ENCODE data around the gene KCNJ6.
"Not testable (repeated sequence)": the region's sequence is repeated elsewhere in the genome, so short reads cannot be mapped to it uniquely, and the experiment has no call there.

KCNJ6 gene

GRCh38 chr21:37603129-37603528 is 313.1 kb downstream of the KCNJ6 start:
- no peak for DNase-seq (ENCODE audit: low read depth in 2 of 2)

- no peak for DNase-seq (ENCODE audit: low read depth in 2 of 2)
These were observed 314.3 kb downstream of the KCNJ6 start for GRCh38 chr21:37601915-37602314.

- no peak for DNase-seq (ENCODE audit: low read depth in 2 of 2)
These were observed 315.2 kb downstream of the KCNJ6 start for GRCh38 chr21:37601027-37601426.

- DNase-seq (ENCODE audit: low read depth in 2 of 2) = no peak
These were observed 320.3 kb downstream of the KCNJ6 start for GRCh38 chr21:37595944-37596343.

- no peak for DNase-seq (ENCODE audit: low read depth in 2 of 2)
These were observed 321.7 kb downstream of the KCNJ6 start for GRCh38 chr21:37594472-37594951.

GRCh38 chr21:37593740-37594471 is 322.4 kb downstream of the KCNJ6 start:
- no peak for DNase-seq (ENCODE audit: low read depth in 2 of 2)

GRCh38 chr21:37593015-37593414 is 323.2 kb downstream of the KCNJ6 start:
- DNase-seq (ENCODE audit: low read depth in 2 of 2) = no peak

- no peak for DNase-seq (ENCODE audit: low read depth in 2 of 2)
These were observed 323.8 kb downstream of the KCNJ6 start for GRCh38 chr21:37592496-37592895.

GRCh38 chr21:37591994-37592393 is 324.3 kb downstream of the KCNJ6 start:
- not testable (repeated sequence) for DNase-seq (ENCODE audit: low read depth in 2 of 2)

GRCh38 chr21:37590836-37591235 is 325.4 kb downstream of the KCNJ6 start:
- not testable (repeated sequence) for DNase-seq (ENCODE audit: low read depth in 2 of 2)

GRCh38 chr21:37588644-37589043 is 327.6 kb downstream of the KCNJ6 start:
- DNase-seq (ENCODE audit: low read depth in 2 of 2) = not testable (repeated sequence)

GRCh38 chr21:37587635-37588177 is 328.6 kb downstream of the KCNJ6 start:
- no peak for DNase-seq (ENCODE audit: low read depth in 2 of 2)

GRCh38 chr21:37587203-37587602 is 329.1 kb downstream of the KCNJ6 start:
- DNase-seq (ENCODE audit: low read depth in 2 of 2) = no peak

- DNase-seq (ENCODE audit: low read depth in 2 of 2) = no peak
These were observed 333.7 kb downstream of the KCNJ6 start for GRCh38 chr21:37582590-37582989.

- no peak for DNase-seq (ENCODE audit: low read depth in 2 of 2)
These were observed 335.6 kb downstream of the KCNJ6 start for GRCh38 chr21:37580666-37581065.

GRCh38 chr21:37579356-37579755 is 336.9 kb downstream of the KCNJ6 start:
- DNase-seq (ENCODE audit: low read depth in 2 of 2) = no peak

GRCh38 chr21:37578471-37579126 is 337.7 kb downstream of the KCNJ6 start:
- DNase-seq (ENCODE audit: low read depth in 2 of 2) = no peak

GRCh38 chr21:37576929-37577328 is 339.3 kb downstream of the KCNJ6 start:
- not testable (repeated sequence) for DNase-seq (ENCODE audit: low read depth in 2 of 2)

GRCh38 chr21:37575580-37575979 is 340.7 kb downstream of the KCNJ6 start:
- DNase-seq (ENCODE audit: low read depth in 2 of 2) = no peak

- no peak for DNase-seq (ENCODE audit: low read depth in 2 of 2)
These were observed 341.5 kb downstream of the KCNJ6 start for GRCh38 chr21:37574751-37575150.

- no peak for DNase-seq (ENCODE audit: low read depth in 2 of 2)
These were observed 341.9 kb downstream of the KCNJ6 start for GRCh38 chr21:37574316-37574715.

- no peak for DNase-seq (ENCODE audit: low read depth in 2 of 2)
These were observed 344.8 kb downstream of the KCNJ6 start for GRCh38 chr21:37571442-37571841.

- DNase-seq (ENCODE audit: low read depth in 2 of 2) = no peak
These were observed 347.3 kb downstream of the KCNJ6 start for GRCh38 chr21:37568916-37569315.

Data from stimulated activated CD8-positive, alpha-beta memory T cell treated with anti-CD3 and anti-CD28 coated beads, Interleukin-2, amount 100 ng/mL, for 1 hour (primary cell).